OCI-LY7 (cell line): ENCODE measurements around the gene AHSA1. TPM values are rescaled to one million over a fixed set of nuclear protein-coding genes. Genes with fewer than 3 reads are reported as not detected.

ENCODE experiments used
- BruUV-seq: library from RNA; stranded (reverse); fragments of 400-500 nt; replicated peaks from 2 replicates; lab custom pipeline; 2021; lab: Mats Ljungman, UMichigan
- CTCF ChIA-PET: fragments of 300-600 bp; sonication (Branson Sonifier 250); formaldehyde crosslinking; loops from one replicate; lab custom pipeline; 2022; ENCODE audit warnings: antibody characterized with exemption; ENCODE audit not compliant: unreplicated experiment; lab: Charles Lee
- POLR2A ChIA-PET: fragments of 300-600 bp; sonication (Branson Sonifier 250); formaldehyde crosslinking; loops from one replicate; lab custom pipeline; 2022; ENCODE audit warnings: antibody characterized with exemption; lab: Charles Lee
- DNase-seq: peaks from one replicate; pipeline ENCODE4 v3.0.0-alpha.2; 2015; ENCODE audit warnings: low spot score
- H2AFZ ChIP-seq: fragments of 200-600 bp; sonication (generic), shearing (Covaris generic); 2 replicates; pipeline ENCODE4 v1.6.1; 2014; ENCODE audit warnings: mild to moderate bottlenecking, antibody characterized with exemption, low read length, moderate library complexity
- H3K27ac ChIP-seq: fragments of 200-600 bp; sonication (generic); 2 replicates; pipeline ENCODE4 v1.5.1; 2014; ENCODE audit warnings: mixed run types, low read depth, mild to moderate bottlenecking, moderate library complexity, low read length, inconsistent platforms; ENCODE audit not compliant: poor library complexity, severe bottlenecking
- H3K36me3 ChIP-seq: fragments of 200-600 bp; sonication (generic); 2 replicates; pipeline ENCODE4 v1.6.1; 2014; ENCODE audit warnings: mild to moderate bottlenecking, antibody characterized with exemption, low read length, moderate library complexity, mixed read lengths; ENCODE audit not compliant: insufficient read depth
- H3K4me1 ChIP-seq: fragments of 200-600 bp; sonication (generic); 2 replicates; pipeline ENCODE4 v1.5.1; 2014; ENCODE audit warnings: mild to moderate bottlenecking, low read length; ENCODE audit not compliant: insufficient read depth, poor library complexity, severe bottlenecking
- H3K4me2 ChIP-seq: fragments of 200-600 bp; sonication (generic); 2 replicates; pipeline ENCODE4 v1.6.1; 2014; ENCODE audit warnings: mild to moderate bottlenecking, low read length
- H3K4me3 ChIP-seq: fragments of 200-600 bp; sonication (generic); 2 replicates; pipeline ENCODE4 v1.5.1; 2014; ENCODE audit warnings: mild to moderate bottlenecking, low read depth, low read length; ENCODE audit not compliant: poor library complexity, severe bottlenecking
- H3K79me2 ChIP-seq: fragments of 200-600 bp; sonication (generic); 2 replicates; pipeline ENCODE4 v1.6.1; 2016; ENCODE audit warnings: low read depth, mild to moderate bottlenecking, low read length, moderate library complexity, mixed read lengths; ENCODE audit not compliant: insufficient read depth
- H3K9me2 ChIP-seq: fragments of 200-600 bp; sonication (generic); 2 replicates; pipeline ENCODE4 v1.6.1; 2016; ENCODE audit warnings: mild to moderate bottlenecking, low read length, mixed read lengths; ENCODE audit not compliant: insufficient read depth
- H3K9me3 ChIP-seq: fragments of 200-600 bp; sonication (generic); 2 replicates; pipeline ENCODE4 v1.6.1; 2014; ENCODE audit warnings: mild to moderate bottlenecking, mixed run types, low read length, mixed read lengths
- H4K20me1 ChIP-seq: fragments of 200-600 bp; sonication (generic); 2 replicates; pipeline ENCODE4 v1.6.1; 2014; ENCODE audit warnings: mild to moderate bottlenecking, antibody characterized with exemption, low read length, moderate library complexity, mixed read lengths; ENCODE audit not compliant: insufficient read depth
- CTCF ChIP-seq: fragments of 200-600 bp; sonication (generic); conservative IDR thresholded peaks from 2 replicates; pipeline ENCODE4 v1.5.1; 2014; ENCODE audit warnings: mild to moderate bottlenecking, antibody characterized with exemption, low read length, moderate library complexity, mixed read lengths
- EZH2phosphoT487 ChIP-seq: fragments of 200-600 bp; sonication (generic); IDR thresholded peaks from 2 replicates; pipeline ENCODE4 v1.6.1; 2018; ENCODE audit warnings: low read depth, borderline replicate concordance, mild to moderate bottlenecking, mixed run types, antibody characterized with exemption, low read length, moderate library complexity, mixed read lengths
- intact Hi-C: fragments of 100-400 bp; cut with micrococcal nuclease; formaldehyde crosslinking; loops from one replicate; pipeline ENCODE4 v1.10.0; 2022; ENCODE audit not compliant: unreplicated experiment
- total RNA-seq, 2 experiments: library from RNA; depleted of rRNA in 1 of 2; stranded (reverse); fragments of >200 nt in 1 of 2; shearing (Covaris generic) in 1 of 2; gene quantifications; 2 replicates each; pipeline ENCODE4 v1.2.3, GENCODE V29; 2014 to 2022

The AHSA1 gene
- total RNA-seq, 2 experiments from 2014 or later: 182 to 269 TPM

GRCh38 chr14:77505031-77505430, 47.1 kb downstream of the AHSA1 start:
- CTCF ChIA-PET: no interaction called here
- TF ChIP-seq CTCF (no peak), EZH2phosphoT487 (no peak)
- no peak overlapping the region for H2AFZ ChIP-seq
- no peaks in the 10 kb centered on the region for H3K4me1 ChIP-seq
- BruUV-seq: no TSS peak
- POLR2A ChIA-PET: no interaction called here
- H3K4me3 ChIP-seq: no peak overlapping the region
- no peak overlapping the region for H3K4me2 ChIP-seq
- intact Hi-C loops: no loop called here
- no peaks in the 10 kb centered on the region for H3K79me2 ChIP-seq
- H3K27ac ChIP-seq: no peak overlapping the region
- no peaks in the 10 kb centered on the region for H4K20me1 ChIP-seq
- H3K9me2 ChIP-seq: no peaks in the 10 kb centered on the region
- H3K9me3 ChIP-seq: no peaks in the 10 kb centered on the region
- no peak for DNase-seq
- peaks cover 36% of the 10 kb centered on the region for H3K36me3 ChIP-seq

- BruUV-seq: no TSS peak
- Histone ChIP-seq H2AFZ (no peak overlapping the region), H3K27ac (no peak overlapping the region), H3K79me2 (no peaks in the 10 kb centered on the region), H3K9me3 (no peaks in the 10 kb centered on the region), H3K4me1 (no peaks in the 10 kb centered on the region), H4K20me1 (no peaks in the 10 kb centered on the region), H3K36me3 (peaks cover 59% of the 10 kb centered on the region), H3K4me3 (no peak overlapping the region), H3K9me2 (no peaks in the 10 kb centered on the region), H3K4me2 (no peak overlapping the region)
- POLR2A ChIA-PET: no interaction called here
- TF ChIP-seq EZH2phosphoT487 (no peak), CTCF (no peak)
- CTCF ChIA-PET: no interaction called here
- DNase-seq: no peak
- intact Hi-C loops: no loop called here
Observed at GRCh38 chr14:77507762-77508161, 49.9 kb downstream of the AHSA1 start.

GRCh38 chr14:77508249-77508648, 50.4 kb downstream of the AHSA1 start:
- H2AFZ ChIP-seq: no peak overlapping the region
- no peaks in the 10 kb centered on the region for H3K9me3 ChIP-seq
- no peak overlapping the region for H3K4me3 ChIP-seq
- H4K20me1 ChIP-seq: no peaks in the 10 kb centered on the region
- no peaks in the 10 kb centered on the region for H3K79me2 ChIP-seq
- H3K9me2 ChIP-seq: no peaks in the 10 kb centered on the region
- CTCF ChIA-PET: no interaction called here
- TF ChIP-seq EZH2phosphoT487 (no peak), CTCF (no peak)
- intact Hi-C loops: no loop called here
- POLR2A ChIA-PET: interaction anchor here (0.6 kb wide), 1 partner anchor 9 kb away, joined by 3 read pairs; no protein-coding TSS in a partner anchor
- no peaks in the 10 kb centered on the region for H3K4me1 ChIP-seq
- DNase-seq: no peak
- BruUV-seq: no TSS peak
- H3K4me2 ChIP-seq: no peak overlapping the region
- H3K36me3 ChIP-seq: peaks cover 59% of the 10 kb centered on the region
- no peak overlapping the region for H3K27ac ChIP-seq
